SKM-1 (cell line): Measurements from ENCODE around the gene CACNA1F.

Experiments used
- DNase-seq: peaks from one replicate; lab custom pipeline; 2025; ENCODE audit not compliant: unreplicated experiment; lab: John Stamatoyannopoulos, UW

The CACNA1F gene

DNA sequence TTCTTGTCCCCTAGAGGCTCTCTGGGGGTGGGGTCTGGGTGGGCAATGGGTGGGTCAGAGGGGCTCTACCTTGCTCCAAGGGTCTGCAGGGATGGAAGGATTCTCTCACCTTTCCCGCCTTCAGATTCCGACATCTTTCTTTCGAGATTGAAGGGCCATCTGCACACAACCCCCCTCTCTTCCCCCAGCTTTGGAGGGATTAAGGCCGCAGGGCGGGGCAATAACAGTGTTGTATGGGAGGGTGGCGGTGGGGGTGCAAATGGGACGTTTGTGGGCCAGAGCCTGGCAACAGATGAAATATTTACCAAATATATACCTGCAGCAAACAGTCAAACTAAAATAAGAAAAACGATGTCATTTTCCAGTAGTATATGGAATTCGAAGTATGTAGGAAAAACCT, at the start of gene CACNA1F:
TSS of gene CACNA1F (minus strand) at position 165 of the 400 bp plus-strand sequence. CDS start at position 134, 31 bp downstream.
- DNase-seq, result no peak

DNA sequence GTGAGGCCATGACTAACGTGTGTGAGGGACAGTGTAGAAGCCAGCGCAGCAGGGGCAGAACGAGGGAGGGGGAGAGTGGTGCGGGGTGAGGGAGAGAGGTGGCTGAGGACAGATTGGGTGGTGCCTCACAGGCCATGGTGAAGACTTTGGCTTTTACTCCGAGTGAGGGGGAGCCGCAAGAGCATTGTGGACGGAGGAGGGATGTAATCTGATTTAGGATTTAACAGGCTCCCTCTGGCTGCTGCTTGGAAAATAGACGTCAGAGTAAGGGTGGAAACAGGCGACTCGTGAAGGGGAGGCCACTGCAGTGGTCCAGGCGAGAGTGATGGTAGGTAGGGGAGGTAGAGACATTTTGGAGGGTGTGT, 49.5 kb upstream of the CACNA1F start:
- no peak for DNase-seq

DNA sequence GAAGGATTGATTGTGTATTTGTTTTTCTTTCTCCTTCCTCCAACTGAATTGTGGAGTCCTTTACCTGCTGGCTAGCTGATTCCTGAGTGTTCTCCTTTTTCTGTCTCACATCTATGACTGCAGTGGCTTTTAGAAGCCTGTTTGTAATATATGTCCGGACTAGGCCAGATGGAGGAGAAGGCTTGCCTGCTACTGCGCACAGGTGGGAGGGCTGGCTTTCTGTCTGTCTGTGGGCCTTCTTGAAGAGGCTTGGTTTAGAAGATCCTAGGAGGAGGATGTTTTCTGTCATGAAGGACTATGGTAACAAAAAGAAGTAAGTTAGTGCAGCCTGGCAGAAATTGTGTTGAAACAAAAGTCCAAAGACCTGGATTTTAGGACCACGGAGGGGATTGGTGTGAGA, 44.9 kb upstream of the CACNA1F start:
- no peak for DNase-seq

DNA sequence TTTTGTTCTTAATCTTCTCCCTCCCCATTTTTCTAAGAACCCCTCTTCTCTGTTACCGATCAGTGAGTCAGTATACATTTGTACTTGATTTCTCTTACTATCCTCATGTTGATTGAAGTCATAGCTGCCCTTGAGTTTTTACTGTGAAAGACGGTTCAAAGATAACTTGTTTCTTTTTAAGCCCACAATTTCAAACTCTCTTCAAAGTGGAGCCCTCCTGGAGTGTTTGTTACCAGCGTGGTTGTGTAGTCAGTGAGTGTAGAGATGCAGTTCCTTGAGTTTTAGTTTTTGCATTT, 44.3 kb upstream of the CACNA1F start:
- DNase-seq, result no peak

DNA sequence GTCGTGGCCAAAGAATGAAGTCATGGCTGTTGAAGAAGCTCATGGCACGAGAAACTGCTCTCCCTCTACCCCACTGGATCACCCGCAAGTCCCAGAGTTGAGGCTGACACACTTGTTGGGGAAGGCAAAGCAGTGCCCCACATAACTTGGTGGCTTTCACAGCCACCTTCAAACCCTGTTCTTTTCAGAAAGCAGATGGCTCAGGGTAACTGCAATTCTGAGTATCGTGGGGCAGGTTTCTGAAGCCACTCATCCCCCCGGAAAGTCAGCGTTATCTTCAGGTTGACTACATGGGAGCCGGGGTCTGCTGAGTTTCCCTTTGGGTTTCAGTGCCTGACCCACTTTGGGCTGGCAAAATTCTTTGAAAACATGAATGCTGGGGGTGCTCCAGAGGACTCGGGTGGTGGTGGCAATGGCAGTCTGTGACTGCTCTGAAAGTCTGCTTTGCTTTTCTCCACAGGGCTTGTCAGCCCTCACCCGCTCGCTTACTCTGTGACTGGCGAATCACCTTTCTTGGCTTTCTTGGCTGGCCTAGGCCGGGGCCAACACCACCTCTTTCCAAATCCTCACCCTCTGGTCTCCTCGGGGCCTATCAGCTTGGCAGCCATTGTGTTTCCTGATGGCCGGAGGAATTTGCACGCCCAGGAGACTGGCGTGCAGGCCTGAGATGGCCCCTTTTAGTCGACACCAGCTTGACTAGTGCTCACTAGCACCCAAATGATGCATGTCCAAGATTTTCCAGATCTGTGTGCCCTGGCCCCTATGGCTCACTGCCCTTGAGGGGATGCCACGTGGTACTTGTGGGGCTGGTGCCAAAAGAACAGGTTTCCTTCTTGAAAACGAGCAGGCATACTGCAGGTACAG, 43.8 kb upstream of the CACNA1F start:
- no peak for DNase-seq

DNA sequence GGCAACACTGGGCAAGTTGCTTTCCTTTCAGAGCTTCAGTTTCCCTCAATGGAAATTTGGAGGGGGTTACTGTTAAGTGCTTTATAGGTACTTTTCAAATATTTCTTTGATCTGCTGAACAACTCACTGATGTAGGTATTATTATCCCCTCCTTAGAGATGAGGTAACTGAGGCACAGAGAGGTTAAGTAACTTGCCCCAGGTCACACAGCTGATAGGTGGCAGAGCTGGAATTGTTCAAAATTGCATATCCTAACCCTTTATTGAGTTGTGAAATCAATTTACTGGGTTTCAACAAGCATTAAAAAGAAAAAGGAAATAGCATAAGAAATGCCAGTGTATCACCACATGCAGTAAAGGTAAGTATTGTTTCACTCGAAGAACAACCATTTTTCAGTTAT, 43.1 kb upstream of the CACNA1F start:
- no peak for DNase-seq

DNA sequence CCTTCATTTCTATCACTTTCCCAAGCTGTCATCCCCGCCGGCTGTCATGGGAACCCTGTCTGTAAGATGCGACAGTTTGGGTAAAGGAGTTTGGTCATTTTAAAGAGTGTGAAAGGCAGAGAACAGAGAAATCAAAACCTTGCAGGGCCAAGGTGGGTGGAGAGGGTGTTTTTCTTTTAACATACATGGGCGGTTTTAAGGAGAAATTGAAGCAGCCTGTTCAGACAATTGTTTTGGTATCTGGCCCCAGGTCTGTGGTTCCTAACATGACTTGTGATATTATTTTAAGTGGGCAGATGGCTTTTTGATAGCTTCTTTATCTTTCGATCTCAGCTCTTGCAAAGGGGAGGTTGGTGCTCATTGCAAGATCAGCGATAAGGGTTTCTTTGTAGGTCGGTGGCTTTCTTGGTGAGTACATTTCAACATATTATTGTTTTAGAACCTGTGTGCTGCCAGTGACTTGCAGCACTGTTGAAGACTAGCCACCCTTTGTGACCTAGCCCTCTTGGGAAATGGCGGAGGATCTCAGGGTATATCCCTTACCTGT, 40.1 kb upstream of the CACNA1F start:
- no peak for DNase-seq

DNA sequence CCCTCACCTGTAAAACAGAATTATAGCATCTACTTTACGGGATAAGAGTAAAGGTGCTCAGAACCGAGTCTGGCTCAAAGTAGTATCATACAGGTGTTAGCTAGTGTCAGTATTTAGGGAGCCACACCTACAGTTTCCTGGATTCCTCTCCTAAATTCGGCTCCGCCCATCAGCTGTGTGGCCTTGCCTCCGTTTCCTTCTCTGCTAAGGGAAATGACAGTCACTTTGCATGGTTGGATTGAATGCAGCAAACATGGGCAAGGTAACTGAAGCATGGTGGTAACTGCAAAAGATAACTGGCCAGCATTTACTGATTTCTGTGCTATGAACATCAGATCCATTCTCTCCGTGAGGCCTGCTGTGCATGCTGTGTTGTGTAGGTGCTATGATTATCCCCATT, 39.3 kb upstream of the CACNA1F start:
- no peak for DNase-seq

DNA sequence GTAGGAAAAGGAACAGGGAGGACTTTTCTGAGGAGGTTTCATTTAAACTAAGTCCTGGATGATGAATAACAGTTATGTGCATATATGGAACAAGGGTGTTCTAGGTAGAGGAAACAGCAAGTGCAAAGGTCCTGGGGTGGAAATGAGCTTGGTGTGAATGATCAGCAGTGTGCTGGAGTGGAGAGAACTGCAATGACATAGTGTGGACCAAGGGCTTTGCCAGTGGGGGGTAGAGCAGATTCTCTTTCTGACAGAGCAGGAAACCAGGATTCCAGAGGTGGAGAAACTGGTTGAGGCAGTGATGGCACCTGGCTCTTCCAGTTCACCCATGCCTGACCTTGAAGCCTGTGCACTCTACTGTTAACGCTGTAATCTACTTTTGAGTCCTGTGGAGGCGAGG, 38.2 kb upstream of the CACNA1F start:
- no peak for DNase-seq

DNA sequence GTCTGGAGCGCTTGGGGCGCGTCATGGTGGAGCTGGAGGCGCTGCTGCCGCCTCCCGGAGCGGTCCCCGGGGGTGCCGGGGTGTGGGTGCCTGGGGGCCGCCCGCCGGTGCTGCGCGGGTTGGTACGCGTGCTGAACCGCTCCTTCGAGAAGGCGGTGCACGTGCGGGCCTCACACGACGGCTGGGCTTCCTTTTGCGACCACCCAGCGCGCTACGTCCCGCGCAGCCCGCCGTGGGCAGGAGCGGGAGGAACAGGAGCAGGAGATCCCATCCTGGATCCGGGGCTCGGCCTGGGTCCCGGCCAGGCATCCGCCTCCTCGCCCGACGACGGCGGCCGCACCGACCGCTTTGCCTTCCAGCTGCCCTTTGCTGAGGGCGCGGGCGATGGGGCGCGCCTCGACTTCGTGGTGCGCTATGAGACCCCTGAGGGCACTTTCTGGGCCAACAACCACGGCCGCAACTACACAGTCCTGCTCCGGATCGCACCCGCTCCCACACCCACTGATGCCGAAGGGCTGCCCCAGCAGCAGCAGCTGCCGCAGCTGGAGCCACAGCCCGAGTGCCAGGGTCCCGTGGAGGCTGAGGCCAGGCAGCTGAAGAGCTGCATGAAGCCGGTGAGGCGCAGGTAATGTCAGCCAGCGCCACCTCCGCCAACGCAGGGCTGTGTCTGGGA, 37.2 kb upstream of the CACNA1F start:
- DNase-seq, result no peak

DNA sequence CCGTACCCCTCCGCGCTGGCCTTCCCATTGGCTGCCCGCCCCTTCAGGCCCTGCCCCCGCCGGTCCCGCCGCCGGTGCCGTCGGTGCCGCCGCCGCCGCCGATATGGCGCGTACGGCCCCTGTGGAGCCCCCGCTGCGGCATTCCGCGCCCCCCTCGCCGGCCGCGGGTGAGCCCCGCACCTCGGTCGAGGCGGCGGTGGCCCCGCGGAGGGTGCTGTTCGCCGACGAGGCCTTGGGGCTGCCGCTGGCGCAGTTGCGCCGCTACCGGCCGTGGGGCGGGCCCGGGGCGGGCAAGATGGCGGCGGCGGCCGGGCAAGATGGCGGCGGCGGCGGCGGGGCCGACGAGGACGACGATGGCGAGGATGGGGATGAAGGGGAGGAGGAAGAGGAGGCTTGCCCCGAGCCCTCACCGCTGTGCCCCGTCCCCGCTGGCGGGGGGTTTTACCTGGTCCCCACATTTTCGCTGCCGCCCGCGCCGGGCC, 36.7 kb upstream of the CACNA1F start, which contains the start of gene PPP1R3F:
TSS of gene PPP1R3F (plus strand) at position 27 of the 482 bp plus-strand sequence. CDS start at position 104, 77 bp downstream.
- DNase-seq, result no peak

DNA sequence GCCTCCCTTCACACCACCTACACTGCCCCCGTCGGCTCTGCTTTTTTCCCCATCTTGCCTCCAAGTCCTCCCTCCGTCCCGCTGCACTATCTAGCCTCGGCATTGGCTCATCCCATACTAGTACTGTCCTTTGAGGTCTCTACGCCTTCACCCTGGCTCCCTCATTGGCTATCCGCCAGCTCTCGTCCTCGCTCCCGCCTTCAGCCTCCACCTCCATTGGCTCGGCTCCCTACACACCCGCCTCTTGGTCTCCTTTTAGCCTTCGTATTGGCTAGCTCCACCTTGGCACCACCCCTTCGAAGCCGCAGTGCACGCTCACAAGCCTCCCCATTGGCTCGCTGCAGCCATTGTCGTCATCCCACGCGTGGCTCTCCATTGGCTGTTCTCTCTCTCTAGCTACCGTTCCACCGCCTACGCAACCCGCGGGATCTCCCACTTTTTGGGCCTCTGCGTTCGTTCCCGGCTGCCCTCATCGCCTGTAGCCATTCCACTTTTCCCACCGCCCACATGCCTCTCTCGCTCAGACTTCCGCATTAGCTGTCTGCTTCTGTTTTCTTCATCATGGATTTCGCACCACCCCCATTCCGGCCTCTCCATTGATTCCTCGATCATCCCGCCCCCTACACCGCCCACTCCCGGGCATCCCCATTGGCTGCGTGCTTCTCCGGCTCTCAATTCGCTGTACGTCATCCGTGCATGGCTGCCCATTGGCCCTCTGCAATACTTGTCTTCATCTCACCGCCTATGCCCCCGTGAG, 36.0 kb upstream of the CACNA1F start:
- peak; percentile 83 for DNase-seq

DNA sequence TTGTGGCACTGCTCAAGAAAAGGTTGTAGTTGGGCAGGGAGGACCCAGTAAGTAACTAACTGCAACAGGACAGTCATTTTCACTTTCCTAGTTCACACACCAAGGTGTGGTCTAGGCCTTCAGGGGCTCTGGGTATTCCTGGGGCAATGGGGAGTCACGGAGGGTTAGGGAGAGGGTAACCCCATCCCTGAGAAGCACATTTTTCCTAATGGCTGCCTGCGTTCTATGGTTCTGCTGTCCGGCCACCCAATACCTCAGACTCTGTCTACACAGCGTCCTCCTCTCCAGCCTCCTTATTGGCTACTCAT, 35.5 kb upstream of the CACNA1F start:
- DNase-seq, result no peak

DNA sequence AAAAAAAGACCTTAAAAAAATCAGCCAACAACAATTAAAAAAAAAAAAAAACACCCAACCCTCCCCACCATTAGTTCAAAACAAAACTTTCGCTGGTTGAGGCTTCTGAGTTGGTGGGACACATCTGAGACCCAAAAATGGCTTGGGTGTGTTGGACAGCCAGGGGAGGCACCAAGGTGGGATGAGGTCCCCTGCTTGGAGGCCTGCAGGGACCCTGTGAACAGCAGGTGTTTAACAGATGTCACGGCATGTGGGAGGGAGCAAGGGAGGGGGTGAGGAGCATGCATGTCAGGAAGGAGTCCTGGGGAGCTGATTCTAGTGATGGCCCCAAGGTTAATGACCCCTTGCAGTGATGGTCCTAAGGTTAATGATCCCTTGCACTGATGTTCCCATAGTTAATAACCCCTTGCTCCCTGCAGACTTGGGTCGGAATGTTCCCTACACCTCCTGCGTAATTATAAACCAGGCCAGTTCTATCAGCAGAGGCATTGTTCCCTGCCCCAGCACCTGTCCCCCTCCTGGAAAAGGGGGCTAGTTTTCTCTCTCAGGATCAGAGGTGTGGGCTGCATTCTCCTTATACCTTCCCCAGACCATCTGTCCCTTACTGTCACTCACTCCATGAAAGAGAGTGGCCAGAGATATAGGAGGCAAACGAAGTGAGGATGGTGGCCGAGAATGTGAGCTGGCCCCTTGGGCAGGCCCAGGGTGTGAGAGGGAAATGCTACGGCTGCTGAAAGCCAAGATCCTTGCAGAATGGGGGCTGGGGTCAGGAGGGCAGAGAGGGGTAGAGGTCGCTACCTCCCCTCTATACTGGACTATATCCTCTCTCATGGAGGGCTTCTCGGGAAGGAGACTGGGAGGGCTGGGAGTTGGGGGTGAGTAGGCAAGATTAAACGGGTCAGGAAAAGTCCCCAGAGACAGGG, 33.6 kb upstream of the CACNA1F start:
- DNase-seq, result no peak

DNA sequence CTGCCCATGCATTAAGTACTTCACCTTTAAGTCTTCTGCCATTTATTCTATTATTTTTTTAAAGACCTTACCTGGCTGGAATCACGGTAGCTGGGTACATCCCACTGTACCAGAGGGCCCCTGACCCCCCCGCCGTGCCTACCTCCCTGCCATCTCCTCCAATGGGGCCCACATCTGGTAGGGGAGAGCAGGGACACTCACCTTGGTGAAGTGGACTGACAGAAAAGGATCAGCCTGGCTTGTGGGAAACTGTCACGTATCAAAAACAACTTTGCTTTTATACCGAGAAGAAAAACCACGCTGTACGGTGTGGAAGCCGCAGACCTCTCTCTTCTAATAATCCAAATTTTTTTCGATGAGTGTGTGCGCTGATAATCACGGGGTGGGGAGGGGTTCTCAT, 31.3 kb upstream of the CACNA1F start, which contains the start of gene FOXP3:
TSS of gene FOXP3 (minus strand) at position 251 of the 400 bp plus-strand sequence. CDS start 6,205 bp downstream, outside the sequence.
- DNase-seq, result no peak

DNA sequence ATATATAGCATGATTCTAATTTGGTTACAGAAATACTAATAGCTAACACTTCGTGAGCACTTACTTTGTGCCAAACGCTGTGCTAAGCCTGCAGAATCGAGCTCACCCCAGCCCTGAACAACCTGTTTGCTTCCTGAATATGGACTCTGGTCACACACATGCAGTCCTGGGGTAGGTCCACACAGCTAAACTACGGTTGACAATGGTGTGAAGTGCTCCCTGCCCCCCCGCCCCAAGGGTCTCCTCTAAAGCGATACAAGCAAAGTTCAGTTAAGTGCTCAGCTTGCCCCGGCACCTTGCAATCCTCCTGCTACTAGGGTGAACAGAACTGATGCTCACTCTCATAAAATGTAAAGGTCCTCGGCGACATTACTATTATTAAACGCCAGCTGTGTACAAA, 30.5 kb upstream of the CACNA1F start:
- no peak for DNase-seq

DNA sequence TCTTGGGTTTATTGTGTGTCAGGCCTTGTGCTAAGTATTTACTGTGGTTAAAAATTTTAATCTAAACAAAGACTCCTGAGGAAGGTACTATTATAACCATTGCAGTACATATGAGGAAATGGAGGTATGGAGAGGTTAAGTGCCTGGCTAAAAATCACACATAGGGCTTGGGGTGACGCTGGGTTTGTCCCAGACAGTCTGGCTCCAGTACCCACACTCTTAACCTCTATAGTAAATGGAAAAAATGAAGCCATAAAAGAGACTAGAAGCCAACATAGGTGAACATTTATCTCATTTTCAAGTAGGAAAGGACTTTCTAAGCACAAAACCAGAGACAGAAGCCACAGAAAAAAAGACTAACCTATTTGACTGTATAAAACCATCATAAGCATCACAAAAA, 29.5 kb upstream of the CACNA1F start:
- DNase-seq, result no peak

DNA sequence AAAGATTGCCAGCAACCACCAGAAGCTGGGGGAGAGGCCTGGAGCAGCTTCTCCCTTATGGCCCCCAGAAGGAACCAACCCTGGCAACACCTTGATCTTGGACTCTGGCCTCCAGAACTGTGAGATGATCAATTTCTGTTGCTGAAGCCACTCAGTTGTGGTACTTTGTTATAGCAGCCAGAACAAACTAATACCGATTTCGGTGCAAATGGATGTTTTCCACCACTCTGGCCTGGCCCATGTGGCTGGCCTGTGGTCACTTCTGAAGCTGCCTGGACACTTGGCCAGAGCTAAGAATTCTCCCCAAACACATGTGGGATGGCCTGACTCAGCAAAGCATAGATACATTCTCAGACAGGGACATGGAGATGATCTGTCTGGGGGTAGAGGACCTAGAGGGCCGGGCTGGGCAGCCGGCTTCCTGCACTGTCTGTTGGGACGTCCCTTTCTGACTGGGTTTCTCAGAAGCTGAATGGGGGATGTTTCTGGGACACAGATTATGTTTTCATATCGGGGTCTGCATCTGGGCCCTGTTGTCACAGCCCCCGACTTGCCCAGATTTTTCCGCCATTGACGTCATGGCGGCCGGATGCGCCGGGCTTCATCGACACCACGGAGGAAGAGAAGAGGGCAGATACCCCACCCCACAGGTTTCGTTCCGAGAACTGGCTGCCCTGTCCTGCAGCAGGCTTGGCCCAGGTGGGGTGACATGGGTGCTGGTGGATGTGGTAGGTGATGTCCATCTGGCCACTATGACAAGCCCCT, 27.3 kb upstream of the CACNA1F start:
- DNase-seq, result no peak

DNA sequence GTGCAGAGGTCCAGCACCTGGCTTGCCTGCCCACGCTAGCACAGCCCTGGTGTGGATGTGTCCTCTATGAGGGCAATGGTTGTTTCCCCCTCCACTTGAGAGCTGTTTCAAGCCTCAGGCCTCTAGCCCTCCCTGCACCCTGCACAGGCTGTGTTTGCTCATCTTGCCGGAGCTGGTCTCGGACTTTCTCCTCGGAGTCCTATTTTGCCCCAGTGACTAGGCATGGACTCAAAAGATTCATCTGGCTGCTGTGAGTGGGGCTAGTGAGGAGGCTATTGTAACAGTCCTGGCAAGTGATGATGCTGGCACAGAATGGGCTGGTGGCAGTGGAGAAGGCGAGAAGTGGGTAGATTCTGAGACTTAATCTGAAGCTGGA, 25.6 kb upstream of the CACNA1F start:
- DNase-seq, result no peak
